ENCODE results near the gene SMIM24.
"Not testable (repeated sequence)": the region's sequence is repeated elsewhere in the genome, so short reads cannot be mapped to it uniquely, and the experiment has no call there.

SMIM24 gene

DNA sequence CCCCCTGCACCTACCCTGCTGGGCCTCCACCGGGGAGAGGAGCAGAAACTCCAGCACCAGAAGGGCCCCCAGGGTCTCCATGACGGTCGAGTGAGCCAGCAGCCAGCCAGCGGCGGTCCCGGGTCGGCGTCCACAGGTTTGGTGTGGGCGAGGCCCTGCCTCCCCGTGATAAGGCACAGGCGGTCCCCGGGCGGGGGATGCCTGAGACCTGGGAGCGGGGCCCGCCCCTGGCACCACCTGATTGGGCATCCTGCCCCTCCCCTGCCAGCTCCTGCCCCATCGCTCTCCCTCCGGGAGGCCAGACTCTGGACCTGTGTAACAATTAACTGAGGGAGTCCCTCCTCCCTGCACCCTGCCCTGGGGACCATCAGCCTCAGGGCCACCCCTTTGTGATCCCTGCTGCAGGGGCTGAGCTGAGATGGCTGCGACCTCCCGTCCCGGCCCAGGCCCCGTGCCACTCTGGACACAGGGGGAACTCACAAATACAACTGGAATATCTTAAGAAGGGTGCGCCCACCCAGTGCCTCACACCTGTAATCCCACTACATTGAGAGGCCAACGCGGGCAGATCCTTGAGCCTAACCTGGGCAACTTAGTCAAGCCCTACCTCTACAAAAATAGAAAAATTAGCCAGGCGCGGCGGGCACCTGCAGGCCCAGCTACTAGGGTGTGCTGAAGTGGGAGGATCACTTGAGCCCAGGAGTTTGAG lies at the start of gene SMIM24:
TSS of gene SMIM24 (minus strand) at position 143 of the 709 bp plus-strand sequence. CDS start at position 81, 62 bp downstream.
- no peak within 1 kb of the TSS for H3K4me3 ChIP-seq (ENCODE audit: low read depth, low read length)

DNA sequence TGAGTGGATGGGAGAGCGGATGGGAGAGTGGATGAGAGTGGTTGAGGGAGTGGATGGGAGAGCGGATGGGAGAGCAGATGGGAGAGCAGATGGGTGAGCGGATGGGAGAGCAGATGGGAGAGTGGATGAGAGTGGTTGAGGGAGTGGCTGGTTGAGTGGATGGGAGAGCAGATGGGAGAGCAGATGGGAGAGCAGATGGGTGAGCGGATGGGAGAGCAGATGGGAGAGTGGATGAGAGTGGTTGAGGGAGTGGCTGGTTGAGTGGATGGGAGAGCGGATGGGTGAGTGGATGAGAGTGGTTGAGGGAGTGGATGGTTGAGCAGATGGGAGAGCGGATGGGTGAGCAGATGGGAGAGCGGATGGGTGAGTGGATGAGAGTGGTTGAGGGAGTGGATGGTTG lies 49.0 kb upstream of the SMIM24 start:
- not testable (repeated sequence) for H3K4me3 ChIP-seq (ENCODE audit: low read depth, low read length)

DNA sequence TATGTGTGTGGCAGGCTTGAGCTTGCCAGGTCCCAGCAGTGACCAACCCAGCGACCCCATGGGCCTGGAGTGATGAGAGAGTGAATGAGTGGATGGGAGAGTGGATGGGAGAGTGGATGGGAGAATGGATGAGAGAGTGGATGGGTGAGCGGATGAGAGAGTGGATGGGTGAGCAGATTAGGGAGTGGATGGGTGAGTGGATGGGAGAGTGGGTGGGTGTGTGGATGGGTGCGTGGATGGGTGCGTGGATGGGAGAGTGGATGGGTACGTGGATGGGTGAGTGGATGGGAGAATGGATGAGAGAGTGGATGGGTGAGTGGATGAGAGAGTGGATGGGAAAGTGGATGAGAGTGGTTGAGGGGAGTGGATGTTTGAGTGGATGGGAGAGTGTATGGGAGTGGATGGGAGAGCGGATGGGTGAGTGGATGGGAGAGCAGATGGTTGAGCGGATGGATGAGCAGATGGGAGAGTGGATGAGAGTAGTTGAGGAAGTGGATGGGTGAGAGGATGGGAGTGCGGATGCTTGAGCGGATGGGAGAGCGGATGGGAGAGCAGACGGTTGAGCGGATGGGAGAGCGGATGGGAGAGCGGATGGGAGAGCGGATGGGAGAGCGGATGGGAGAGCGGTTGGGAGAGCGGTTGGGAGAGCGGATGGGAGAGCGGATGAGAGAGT lies 48.4 kb upstream of the SMIM24 start:
- H3K4me3 ChIP-seq (ENCODE audit: low read depth, low read length): no peak overlapping the region

DNA sequence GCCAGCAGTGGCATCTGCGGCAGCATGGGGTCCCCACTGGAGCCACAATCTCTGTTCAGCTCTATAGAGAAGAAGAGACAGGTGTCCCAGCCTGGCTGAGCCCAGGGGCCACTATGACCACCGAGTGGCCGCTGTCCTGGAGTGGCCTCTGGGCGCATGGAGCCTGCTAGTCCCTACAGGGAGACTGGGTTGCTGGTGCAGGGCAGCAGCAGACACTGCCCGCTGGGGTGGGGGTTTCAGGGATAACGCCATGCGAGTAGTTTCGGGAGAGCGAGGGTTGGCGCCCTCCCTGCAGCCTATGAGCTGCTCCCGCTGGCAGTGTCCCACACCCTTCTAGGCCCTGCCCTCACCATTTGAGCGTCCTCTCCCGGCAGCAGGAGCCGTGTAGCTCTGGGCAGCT lies 47.8 kb upstream of the SMIM24 start:
- no peak overlapping the region for H3K4me3 ChIP-seq (ENCODE audit: low read depth, low read length)

DNA sequence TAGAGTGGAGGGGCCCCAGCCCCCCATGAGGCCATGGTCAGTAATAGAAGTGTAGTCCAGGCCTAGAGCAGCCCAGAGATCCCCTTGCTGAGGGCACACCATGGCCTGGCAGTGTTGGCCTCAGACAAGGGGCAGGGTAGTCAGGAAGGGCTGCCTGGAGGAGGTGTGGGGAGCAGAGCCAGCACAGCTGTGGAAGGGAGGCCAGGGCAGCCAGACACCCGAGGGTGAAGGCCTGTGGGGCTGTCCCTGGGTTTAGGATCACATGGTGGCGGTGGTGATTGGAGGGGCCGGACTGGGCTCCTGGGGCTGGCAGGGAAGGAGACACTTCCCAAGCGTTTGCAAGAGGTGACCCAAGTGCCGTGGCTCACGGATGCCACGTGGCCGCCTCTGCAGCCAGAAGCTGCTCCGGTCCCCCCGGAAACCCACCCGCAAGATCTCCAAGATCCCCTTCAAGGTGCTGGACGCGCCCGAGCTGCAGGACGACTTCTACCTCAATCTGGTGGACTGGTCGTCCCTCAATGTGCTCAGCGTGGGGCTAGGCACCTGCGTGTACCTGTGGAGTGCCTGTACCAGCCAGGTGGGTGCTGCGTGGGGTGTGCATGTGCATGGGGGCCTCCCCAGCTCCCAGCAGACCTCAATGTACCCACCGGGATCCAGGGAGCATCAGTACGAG lies 47.0 kb upstream of the SMIM24 start:
- no peak overlapping the region for H3K4me3 ChIP-seq (ENCODE audit: low read depth, low read length)

DNA sequence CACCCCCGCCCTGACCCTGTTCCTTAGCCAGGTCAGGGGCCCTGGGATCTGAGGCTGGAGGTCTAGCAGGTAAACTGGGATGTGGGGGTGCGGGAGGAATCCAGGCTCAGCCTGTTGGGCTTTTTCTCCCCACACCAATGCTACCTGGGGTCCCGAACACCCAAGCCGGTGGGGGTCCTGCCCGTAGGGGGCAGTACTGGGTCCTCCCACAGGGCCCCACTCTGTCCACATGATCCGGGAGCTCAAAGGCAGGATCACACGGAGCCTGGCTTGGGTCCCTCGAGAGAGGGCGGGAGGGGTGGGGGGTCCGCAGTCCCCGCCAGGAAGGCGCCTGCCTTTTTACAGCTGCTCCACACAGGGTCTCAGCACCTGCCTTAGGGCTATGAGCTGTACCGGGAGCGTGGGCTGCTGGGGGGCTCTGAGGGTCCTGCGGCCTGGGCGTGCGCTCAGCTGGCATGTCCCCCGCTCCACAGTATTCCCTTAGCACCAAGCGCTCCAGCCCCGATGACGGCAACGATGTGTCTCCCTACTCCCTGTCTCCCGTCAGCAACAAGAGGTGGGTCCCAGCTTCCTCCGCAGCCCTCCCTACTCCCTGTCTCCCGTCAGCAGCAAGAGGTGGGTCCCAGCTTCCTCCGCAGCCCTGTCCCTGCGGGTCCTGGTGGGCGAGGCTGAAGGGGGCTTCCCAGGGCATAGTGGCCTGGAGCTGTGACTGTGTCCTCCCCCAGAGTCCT lies 46.3 kb upstream of the SMIM24 start:
- H3K4me3 ChIP-seq (ENCODE audit: low read depth, low read length): no peak overlapping the region

DNA sequence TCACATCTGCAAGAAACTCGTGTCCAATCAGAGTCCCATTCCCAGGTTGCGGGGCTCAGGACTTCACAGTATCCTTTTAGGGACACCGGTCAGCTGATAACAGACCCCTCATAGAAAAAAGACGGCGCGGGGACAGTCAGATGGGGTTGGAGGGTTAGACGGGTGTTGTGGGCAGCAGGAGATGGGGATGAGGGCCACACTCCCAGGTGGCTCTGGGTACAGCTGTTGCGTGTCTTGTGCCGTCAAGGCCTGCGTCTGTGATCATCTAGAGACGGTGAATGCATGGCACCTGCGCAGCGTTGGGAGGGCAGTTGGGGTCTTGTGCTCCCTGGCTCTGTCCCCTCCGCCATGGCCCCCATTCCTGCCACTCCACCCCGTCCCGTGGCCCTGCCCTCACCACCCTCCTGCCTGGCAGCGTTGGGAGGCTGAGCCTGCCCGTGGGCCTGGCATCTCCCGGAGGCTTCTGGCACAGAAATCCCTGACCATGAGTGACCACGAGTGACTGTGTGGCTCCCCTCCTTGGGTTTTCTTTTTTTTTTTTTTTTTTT lies 44.7 kb upstream of the SMIM24 start:
- no peak overlapping the region for H3K4me3 ChIP-seq (ENCODE audit: low read depth, low read length)

DNA sequence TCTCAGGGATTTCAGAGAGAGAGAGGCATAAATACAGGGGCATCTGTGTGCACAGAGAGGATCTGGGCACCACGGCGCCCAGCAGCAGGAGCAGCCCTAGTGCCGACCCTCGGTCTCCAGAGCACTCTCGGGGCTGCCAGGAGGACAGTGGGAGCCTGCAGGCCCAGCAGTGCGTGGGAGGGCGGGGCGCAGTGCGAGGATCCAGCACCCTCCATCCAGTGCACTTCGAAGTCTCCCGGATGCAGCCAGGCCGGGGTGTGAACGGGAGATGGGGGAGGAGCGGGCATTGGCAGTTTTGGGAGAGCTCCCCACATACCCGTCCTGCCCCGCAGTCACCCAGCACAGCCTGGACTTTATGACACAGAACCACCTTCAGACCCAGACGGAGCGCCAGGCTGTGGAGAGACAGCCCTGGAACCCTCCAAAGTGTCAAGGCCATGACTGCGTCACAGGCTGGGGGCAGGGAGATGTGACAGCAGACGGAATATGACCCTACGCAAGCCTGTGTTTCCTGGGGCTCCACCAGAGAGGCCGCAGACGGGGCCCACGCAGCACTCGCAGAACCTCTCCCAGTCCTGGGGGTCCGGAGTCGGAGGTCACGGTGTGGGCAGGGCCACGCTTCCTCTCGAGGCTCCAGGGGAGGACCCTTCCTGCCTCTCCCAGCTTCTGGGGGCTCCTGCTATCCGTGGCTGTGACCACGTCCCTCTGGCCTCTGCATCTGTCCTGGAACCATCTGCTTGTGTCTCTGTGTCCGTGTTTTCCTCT lies 43.9 kb upstream of the SMIM24 start:
- H3K4me3 ChIP-seq (ENCODE audit: low read depth, low read length): no peak overlapping the region

DNA sequence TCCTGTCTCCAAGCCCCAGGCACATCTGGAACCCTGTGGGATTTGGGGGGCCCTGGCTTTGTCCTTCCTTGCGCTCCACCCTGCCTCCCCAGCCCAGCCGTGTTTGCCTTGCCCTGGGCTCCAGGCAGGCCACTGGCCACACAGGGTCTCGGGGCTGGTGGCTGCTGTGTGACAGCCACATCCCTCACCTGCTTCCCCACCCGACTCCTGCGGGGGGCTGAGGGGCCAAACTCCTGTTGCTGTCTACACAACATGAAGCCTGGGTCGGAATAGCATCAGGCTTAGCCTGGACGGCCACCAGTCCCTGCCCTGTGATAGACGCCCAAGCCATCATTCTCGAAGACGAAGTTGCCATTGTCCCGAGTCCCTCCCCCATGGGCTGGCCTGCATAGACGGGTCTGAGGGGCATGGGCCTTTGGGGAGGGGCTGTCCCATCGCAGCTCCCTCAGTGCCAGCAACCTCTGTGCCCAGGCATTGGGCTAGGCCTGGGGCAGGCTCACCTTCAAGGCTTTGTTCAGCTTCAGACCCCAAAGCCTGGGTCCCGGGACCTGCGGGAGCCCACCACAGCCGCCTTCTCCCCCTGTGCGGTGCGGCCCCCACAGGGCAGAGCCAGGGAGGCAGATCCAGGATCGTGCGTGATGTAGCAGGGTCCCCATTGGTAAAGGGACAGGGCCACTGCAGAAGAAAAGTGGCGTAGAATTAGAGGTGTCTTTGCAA lies 43.2 kb upstream of the SMIM24 start:
- no peak overlapping the region for H3K4me3 ChIP-seq (ENCODE audit: low read depth, low read length)

DNA sequence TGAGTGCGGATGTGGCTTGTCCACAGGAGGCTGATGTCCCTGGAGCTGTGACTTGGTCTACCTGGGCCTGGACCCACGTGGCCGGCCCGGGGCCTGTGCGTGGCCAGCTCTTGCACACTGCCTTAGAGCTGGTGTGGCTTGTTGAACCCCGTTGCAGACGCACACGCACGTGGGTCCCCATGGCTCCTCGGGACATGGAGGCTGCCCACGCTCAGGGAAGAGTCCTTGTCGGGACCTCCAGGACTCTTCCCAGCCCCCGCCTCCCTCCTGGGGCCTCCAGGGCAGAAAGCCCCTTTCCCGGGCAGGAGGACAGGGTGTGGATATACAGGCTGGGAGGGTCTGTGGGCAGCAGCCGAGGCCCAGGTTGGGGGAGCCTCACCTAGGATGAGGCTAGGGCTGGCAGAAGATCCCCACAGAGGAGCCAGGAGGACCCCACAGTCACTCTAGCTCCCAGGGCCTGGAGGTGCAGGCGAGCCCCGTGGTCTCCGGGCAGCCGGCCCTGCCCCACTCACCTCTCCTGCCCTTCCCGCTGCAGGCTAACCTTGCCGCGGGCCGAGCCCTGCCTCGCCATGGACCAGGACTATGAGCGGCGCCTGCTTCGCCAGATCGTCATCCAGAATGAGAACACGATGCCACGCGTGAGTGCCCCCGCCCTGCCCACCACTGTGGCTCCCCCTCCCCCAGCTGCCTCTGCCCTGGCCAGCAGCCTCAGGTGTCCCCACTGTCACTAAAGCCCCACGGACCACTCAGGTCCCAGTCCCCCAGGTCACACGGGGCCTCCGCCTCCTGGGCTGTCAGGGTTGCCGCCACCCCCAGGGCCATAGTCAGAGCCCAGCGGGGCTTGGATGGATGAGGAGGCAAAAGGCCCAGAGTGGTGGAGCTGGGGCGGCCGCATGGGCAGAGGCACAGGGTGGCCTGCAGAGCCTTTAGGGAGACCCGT lies 42.4 kb upstream of the SMIM24 start:
- no peak overlapping the region for H3K4me3 ChIP-seq (ENCODE audit: low read depth, low read length)

DNA sequence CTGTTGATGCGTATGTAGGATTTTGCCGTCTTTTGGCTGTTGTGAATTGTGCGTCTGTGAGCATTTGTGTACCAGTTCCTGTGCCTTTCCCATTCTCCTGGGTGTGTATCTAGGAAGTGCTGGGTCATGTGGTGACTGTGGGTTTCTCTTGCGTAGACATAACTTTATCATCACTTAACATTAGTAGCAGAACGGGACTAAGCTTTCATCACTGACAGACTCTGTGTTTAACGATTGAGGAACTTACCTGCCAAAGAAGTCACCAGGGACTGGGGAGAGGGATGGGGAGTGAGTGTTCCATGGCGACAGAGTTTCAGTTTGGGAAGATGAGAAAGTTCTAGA lies 40.8 kb upstream of the SMIM24 start:
- H3K4me3 ChIP-seq (ENCODE audit: low read depth, low read length): no peak overlapping the region

DNA sequence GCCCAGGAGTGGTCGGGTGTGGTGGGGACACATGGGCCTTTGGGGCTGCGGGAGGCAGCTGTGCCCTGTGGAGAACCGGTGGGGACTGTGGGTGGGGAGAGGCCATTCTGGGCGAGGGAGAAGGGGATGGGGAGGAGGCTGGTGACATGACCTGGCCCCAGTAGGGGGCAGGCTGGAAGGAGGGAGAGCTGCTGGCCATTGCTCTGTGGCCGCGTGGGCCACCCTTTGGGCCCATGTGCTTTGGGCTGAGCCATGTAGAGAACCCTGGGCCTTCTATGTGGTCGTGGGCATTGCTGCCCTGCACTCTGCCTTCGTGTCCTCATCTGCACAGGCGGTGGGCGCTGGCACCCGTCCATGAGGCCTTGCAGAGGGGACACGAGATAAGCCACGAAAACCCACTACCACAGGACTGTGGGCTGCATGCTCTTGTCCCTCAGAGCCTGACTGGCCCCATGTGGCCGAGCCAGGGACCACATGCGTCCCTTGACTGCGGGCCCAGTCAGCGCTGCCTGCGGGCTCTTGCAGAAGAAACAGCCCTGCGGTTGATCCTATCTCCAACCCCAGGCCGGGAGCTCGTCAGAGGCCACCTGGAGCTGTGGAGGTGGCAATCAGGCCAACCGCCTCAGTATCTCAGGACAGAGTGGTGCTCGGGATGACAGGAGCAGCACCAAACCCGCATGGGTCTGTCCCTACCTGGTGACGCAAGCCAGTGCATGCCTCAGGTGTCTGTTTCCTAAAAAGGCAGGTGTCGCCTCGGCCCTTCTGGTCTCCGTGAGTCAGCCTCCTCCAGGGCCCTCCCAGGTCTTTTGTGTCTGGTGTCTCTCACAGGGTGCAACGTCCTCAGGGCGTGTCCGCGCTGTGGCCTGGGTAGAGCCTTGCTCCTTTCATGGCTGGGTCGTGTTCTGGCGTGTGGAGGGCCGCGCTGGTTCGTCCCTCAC lies 40.1 kb upstream of the SMIM24 start:
- no peak overlapping the region for H3K4me3 ChIP-seq (ENCODE audit: low read depth, low read length)

DNA sequence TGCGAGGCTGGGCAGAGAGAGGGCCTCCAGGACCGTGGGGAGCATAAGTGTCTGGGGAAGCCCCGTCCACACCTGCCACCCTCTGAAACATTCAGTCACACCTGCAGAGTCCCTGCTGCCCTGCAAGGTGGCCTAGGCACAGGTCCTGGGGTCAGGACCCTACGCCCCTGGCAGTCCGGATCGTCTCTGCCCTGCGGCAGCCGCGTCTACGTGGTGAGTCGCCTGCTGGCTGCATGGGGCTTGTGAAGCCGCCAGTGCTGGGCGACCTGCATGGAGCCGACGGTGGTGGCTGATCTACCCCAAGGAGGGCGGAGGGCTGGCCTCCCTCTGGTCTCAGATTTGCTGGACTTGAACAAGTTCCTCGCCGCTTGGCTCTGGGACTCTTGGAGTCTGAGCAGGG lies 38.8 kb upstream of the SMIM24 start:
- no peak overlapping the region for H3K4me3 ChIP-seq (ENCODE audit: low read depth, low read length)

DNA sequence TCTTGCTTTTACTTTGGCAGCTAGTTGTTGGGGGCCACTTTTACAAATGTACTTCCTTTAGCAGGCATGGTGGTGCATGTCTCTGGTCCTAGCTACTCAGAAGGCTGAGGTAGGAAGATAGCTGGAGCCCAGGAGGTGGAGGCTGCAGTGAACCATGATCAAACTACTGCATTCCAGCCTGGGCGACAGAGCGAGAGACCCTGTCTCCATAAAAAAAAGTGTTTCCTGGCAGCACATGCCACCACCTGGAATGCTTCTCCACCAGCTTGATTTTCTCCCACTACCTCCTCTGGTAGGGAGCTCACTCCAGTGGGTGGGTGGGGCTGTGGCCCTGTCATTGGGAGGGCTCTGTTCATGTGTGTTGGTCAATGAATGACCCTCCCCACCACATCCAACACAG lies 38.3 kb upstream of the SMIM24 start:
- no peak overlapping the region for H3K4me3 ChIP-seq (ENCODE audit: low read depth, low read length)

DNA sequence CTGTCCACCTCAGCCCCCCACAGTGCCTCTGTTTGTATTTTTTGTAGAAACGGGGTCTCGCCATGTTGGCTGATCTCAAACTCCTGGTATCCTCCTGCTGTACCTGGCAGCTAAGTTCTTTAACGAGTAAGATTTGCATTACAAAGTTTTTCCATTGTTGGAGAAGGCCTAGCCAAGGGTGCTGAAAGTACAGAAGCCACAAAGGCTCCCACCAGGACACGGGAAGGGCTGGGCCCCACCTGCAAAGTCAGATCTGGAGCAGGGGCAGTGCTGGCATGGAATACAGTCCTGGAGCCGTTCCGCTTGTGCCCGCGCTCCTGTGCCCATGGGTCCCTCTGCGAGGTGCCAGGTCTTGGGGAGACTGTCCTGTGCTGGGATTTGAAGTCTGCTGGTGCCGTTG lies 37.9 kb upstream of the SMIM24 start:
- H3K4me3 ChIP-seq (ENCODE audit: low read depth, low read length): no peak overlapping the region

DNA sequence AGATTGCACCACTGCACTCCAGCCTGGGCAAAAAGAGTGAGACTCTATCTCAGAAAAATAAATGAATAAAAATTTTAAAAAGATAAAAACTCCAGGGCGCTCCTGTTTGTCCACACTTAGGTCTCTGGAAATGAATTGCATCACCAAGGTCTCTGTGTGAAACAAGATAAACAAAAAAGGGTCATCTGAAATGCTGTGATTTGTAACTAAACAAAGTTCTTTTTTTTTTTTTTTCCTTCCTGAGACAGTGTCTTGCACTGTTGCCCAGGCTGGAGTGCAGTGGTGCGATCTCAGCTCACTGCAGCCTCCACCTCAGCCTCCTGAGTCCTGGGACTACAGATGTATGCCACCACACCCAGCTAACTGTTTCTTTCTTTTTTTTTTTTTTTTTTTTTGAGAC lies 37.3 kb upstream of the SMIM24 start:
- no peak overlapping the region for H3K4me3 ChIP-seq (ENCODE audit: low read depth, low read length)

DNA sequence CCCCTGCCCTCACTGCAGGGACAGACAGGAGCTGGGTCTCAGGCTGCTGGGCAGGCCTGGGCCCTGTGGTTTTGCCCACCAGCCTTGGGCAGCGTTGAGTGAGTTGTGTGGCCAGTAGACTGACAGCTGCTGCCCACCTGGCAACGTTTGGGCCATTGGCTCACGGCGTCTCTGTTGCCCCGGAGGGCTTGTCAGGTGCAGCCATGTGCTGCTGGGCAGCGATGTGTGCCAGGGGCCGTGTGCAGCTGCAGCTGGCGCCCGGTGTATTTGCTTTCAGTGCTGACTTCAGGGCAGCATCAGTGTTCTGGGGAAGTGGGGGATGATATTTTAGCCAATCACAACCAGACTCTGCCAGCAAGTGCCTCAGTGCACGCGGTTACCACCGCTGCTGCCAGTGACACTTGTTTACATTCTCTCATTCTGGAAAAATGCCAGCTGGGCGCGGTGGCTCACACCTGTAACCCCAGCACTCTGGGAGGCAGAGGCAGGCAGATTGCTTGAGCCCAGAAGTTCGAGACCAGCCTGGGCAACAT lies 36.4 kb upstream of the SMIM24 start:
- no peak overlapping the region for H3K4me3 ChIP-seq (ENCODE audit: low read depth, low read length)
